ENCODE data around the gene CARD10. TPM values are rescaled to one million over a fixed set of nuclear protein-coding genes. Genes with fewer than 3 reads are reported as not detected.
A peak's percentile ranks its signal among the peaks of the same experiment; 100 is the strongest.

CARD10 gene
- total and polyA plus RNA-seq, 2 of the 13 experiments (the other 11 are each of a cell fraction or from before 2014, with no cell fraction given), result 35.2 to 55.8 TPM

DNA sequence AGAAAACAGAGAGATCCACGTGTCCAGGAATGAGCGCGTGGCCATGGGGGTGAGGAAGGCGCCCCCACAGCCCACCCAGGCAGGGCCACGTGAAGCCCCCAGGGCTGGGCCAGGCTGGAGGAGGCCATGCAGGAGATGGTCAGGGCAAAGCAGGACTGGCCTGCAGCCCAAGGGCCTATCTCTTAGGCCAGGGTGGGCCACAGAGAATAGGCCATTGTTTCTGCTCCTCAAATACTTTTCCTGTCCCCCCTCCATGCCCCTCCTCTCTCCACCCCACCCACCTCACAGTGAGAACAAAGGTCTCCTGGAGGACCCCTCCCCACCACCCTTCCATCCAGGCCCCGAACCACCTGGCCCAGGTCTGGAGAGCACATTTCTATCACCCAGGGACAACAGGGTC is 32.8 kb upstream of the CARD10 start (continued):
- TF ChIP-seq HNF4G (IDR thresholded peaks at IDR 0.05; ENCODE audit: borderline replicate concordance, low read depth, low read length) (peak; percentile 26; the same call in 1 of the 2 replicates), HNF4G (CRISPR knock-in tag; IDR thresholded peaks at IDR 0.05; ENCODE audit: borderline replicate concordance, low read depth) (no peak), RORA (CRISPR knock-in tag; IDR thresholded peaks at IDR 0.05) (no peak), MIXL1 (CRISPR knock-in tag; IDR thresholded peaks at IDR 0.05) (no peak), KDM6A (CRISPR knock-in tag; IDR thresholded peaks at IDR 0.05; ENCODE audit: low read depth) (no peak), ARNT (IDR thresholded peaks at IDR 0.05) (no peak), ZNF780A (CRISPR knock-in tag; IDR thresholded peaks at IDR 0.05) (no peak), ZNF563 (CRISPR knock-in tag; IDR thresholded peaks at IDR 0.05) (no peak), ZNF205 (CRISPR knock-in tag; IDR thresholded peaks at IDR 0.05) (no peak), MEIS1 (CRISPR knock-in tag; IDR thresholded peaks at IDR 0.05; ENCODE audit: borderline replicate concordance) (no peak), ZNF501 (CRISPR knock-in tag; IDR thresholded peaks at IDR 0.05) (no peak), ZNF570 (CRISPR knock-in tag; IDR thresholded peaks at IDR 0.05; ENCODE audit: borderline replicate concordance) (no peak), CEBPG (CRISPR knock-in tag; IDR thresholded peaks at IDR 0.05) (no peak), ZNF235 (CRISPR knock-in tag; IDR thresholded peaks at IDR 0.05; ENCODE audit: borderline replicate concordance) (no peak), RFX3 (CRISPR knock-in tag; IDR thresholded peaks at IDR 0.05) (no peak), ZNF788 (CRISPR knock-in tag; IDR thresholded peaks at IDR 0.05; ENCODE audit: borderline replicate concordance) (no peak), ZNF260 (CRISPR knock-in tag; IDR thresholded peaks at IDR 0.05; ENCODE audit: borderline replicate concordance, low read depth) (no peak), DR1 (CRISPR knock-in tag; IDR thresholded peaks at IDR 0.05) (no peak)
- TF ChIP-seq, protein P1, sequence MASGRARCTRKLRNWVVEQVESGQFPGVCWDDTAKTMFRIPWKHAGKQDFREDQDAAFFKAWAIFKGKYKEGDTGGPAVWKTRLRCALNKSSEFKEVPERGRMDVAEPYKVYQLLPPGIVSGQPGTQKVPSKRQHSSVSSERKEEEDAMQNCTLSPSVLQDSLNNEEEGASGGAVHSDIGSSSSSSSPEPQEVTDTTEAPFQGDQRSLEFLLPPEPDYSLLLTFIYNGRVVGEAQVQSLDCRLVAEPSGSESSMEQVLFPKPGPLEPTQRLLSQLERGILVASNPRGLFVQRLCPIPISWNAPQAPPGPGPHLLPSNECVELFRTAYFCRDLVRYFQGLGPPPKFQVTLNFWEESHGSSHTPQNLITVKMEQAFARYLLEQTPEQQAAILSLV (CRISPR knock-in tag; IDR thresholded peaks at IDR 0.05; ENCODE audit: borderline replicate concordance), result no peak
- TF ChIP-seq, protein P2, sequence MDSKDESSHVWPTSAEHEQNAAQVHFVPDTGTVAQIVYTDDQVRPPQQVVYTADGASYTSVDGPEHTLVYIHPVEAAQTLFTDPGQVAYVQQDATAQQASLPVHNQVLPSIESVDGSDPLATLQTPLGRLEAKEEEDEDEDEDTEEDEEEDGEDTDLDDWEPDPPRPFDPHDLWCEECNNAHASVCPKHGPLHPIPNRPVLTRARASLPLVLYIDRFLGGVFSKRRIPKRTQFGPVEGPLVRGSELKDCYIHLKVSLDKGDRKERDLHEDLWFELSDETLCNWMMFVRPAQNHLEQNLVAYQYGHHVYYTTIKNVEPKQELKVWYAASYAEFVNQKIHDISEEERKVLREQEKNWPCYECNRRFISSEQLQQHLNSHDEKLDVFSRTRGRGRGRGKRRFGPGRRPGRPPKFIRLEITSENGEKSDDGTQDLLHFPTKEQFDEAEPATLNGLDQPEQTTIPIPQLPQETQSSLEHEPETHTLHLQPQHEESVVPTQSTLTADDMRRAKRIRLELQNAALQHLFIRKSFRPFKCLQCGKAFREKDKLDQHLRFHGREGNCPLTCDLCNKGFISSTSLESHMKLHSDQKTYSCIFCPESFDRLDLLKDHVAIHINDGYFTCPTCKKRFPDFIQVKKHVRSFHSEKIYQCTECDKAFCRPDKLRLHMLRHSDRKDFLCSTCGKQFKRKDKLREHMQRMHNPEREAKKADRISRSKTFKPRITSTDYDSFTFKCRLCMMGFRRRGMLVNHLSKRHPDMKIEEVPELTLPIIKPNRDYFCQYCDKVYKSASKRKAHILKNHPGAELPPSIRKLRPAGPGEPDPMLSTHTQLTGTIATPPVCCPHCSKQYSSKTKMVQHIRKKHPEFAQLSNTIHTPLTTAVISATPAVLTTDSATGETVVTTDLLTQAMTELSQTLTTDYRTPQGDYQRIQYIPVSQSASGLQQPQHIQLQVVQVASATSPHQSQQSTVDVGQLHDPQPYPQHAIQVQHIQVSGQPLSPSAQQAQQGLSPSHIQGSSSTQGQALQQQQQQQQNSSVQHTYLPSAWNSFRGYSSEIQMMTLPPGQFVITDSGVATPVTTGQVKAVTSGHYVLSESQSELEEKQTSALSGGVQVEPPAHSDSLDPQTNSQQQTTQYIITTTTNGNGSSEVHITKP (CRISPR knock-in tag; IDR thresholded peaks at IDR 0.05; ENCODE audit: low read depth), result no peak
- TF ChIP-seq, protein P3, sequence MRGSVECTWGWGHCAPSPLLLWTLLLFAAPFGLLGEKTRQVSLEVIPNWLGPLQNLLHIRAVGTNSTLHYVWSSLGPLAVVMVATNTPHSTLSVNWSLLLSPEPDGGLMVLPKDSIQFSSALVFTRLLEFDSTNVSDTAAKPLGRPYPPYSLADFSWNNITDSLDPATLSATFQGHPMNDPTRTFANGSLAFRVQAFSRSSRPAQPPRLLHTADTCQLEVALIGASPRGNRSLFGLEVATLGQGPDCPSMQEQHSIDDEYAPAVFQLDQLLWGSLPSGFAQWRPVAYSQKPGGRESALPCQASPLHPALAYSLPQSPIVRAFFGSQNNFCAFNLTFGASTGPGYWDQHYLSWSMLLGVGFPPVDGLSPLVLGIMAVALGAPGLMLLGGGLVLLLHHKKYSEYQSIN (CRISPR knock-in tag; IDR thresholded peaks at IDR 0.05; ENCODE audit: borderline replicate concordance), result no peak
- TF ChIP-seq, protein P4, sequence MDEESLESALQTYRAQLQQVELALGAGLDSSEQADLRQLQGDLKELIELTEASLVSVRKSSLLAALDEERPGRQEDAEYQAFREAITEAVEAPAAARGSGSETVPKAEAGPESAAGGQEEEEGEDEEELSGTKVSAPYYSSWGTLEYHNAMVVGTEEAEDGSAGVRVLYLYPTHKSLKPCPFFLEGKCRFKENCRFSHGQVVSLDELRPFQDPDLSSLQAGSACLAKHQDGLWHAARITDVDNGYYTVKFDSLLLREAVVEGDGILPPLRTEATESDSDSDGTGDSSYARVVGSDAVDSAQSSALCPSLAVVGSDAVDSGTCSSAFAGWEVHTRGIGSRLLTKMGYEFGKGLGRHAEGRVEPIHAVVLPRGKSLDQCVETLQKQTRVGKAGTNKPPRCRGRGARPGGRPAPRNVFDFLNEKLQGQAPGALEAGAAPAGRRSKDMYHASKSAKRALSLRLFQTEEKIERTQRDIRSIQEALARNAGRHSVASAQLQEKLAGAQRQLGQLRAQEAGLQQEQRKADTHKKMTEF (CRISPR knock-in tag; IDR thresholded peaks at IDR 0.05), result no peak
- TF ChIP-seq, protein P5, sequence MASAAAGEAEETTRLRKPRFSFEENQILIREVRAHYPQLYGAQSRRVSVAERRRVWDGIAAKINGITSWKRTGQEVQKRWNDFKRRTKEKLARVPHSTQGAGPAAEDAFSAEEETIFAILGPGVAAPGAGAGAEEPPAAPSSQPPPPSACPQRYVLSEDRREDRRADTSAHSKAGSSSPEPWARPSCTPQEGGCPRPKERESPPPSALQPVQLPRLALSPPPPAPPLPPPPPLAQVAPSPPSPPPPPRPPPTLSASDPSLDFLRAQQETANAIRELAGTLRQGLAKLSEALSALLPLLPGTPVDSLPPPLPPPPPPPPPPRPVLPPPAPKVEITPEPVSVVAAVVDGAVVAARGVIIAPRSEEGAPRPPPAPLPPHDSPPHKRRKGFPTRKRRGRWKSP (CRISPR knock-in tag; IDR thresholded peaks at IDR 0.05), result no peak

All from HepG2 (cell line).